ENCODE measurements around the gene MAD1L1.
"Not testable (repeated sequence)": the region's sequence is repeated elsewhere in the genome, so short reads cannot be mapped to it uniquely, and the experiment has no call there.

MAD1L1 gene

GRCh38 chr7:1831933-1832535 lies 400.7 kb downstream of the MAD1L1 start:
- DNase-seq (ENCODE audit: low spot score) = not testable (repeated sequence)

GRCh38 chr7:1831471-1831870 lies 401.3 kb downstream of the MAD1L1 start:
- not testable (repeated sequence) for DNase-seq (ENCODE audit: low spot score)

DNA sequence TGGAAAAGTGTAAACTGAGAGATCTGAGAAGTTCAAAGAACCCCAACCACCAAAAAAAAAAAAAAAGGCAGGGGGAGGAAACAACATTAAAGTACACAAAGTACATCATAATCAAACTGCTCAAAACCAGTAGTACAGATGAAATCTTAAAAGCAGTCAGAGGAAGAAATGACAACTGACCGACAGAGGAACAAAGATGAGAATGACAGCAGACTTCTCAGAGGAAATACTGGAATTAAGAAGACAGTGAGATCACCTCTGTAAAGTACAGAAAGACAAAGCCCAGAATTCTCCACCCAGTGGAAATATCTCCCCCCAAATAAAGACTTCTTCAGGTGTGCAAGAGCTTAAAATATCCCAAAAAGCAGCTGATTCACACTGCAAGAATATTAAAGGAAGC lies 403.1 kb downstream of the MAD1L1 start:
- DNase-seq (ENCODE audit: low spot score) = not testable (repeated sequence)

GRCh38 chr7:1829111-1829510 lies 403.6 kb downstream of the MAD1L1 start:
- no peak for DNase-seq (ENCODE audit: low spot score)

DNA sequence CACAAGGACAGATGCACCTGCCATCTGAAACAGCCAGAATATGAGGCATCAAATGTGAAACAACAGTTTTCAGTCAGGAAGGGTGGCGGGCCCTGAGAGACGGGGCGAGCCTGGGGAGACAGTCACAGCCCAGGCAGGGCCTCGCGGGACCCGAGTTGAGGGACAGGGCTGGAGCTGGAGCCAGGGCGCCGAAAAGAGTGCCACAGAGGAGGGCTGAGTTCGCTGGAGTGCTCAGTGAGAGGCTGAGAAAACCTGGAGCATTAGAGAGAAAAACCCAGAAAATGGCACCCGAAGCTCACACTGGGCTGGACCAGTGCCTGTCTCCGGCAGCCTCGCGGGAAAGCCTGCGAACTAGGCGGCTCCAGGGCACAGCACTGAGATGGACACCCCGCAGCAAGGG lies 404.6 kb downstream of the MAD1L1 start:
- not testable (repeated sequence) for DNase-seq (ENCODE audit: low spot score)

DNA sequence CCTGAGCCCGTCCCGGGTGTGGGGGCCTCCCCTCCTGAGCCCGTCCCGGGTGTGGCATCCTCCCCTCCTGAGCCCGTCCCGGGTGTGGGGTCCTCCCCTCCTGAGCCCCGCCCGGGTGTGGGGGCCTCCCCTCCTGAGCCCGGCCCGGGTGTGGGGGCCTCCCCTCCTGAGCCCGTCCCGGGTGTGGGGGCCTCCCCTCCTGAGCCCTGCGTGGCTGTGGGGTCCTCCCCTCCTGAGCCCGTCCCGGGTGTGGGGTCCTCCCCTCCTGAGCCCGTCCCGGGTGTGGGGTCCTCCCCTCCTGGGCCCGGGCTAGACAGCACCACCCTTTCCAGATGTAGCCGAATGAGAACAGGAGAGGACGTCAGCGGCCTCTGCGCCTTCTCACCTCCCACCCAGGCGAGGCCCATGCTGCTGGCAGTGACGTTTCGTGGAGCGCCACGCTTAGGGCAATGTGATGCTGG lies 405.2 kb downstream of the MAD1L1 start:
- not testable (repeated sequence) for DNase-seq (ENCODE audit: low spot score)

- not testable (repeated sequence) for DNase-seq (ENCODE audit: low spot score)
Observed at GRCh38 chr7:1826931-1827330, 405.8 kb downstream of the MAD1L1 start.

DNA sequence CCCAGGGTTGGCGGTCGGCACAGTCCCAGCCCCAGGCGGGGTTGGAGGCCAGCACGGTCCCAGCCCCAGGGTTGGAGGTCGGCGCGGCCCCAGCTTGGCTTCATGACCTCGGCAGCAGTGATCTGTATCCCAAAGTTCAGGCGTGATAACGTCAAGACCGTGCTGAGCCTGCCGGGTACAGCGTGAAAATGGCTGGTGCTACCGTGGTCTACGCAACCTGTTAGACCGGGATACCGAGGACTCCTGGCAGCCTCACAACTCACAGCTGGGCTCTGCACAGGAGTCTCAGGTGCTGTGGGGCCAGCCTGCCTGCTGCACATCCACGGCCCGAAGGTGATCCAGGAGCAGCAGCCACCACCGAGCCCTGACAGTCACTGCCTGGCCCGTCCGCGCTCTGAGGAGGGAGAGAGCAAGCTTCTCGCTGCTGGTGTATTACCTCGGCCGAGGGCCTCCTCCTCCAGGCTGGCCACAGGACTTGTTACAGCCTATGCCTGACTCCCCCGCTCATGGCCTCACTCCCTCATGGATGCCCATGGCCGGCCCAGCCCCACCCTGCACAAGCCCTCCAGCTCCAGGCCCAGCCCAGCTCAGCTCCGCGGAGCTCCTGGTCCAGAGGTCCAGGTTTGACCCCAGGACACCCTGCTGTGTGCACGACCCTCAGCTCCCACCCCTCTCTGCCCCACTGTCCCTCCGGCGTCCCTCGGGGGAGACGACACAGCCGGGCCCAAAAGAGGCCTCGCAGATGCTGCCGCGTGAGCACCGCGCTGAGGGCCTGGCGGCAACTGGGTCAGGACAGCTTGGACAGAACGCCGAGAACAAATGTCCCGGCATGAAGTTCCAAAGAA lies 406.6 kb downstream of the MAD1L1 start:
- no peak for DNase-seq (ENCODE audit: low spot score)

- not testable (repeated sequence) for DNase-seq (ENCODE audit: low spot score)
Observed at GRCh38 chr7:1825647-1825896, 407.2 kb downstream of the MAD1L1 start.

DNA sequence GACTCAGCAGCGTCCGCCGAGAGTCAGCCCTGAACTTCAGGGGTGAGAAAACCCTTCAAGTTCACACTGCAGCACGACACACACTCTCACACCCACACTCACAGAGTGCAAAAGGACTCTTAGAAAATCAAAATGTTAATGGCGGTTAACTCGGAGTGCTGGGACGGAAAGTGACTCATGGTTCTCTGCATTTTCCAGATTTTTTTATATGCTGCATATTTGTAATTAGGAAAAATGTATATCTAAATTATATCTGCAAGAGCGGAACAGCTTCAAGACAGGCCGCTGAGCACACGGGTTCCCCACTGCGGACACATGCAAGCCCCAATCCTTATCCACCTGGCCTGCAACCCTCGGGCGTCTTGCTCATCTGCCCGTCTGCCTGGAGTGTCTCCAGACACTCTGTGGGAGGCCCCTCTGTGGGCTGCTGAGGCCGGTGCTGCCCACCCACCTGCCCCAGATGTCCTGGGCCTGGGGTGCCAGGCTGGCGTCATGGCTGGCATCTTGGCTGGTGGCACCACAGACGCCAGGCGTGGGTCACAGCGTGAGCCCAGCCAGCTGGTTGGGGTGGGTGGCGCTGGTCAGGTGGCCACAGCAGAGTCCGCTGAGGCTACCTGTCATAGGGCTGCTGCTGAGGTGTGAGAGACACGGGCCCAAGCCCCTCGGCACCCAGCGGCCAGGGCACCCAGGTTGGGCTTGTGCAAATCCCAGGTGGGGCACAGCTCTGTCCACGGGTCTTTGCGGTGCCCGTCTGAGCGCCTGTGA lies 407.7 kb downstream of the MAD1L1 start:
- DNase-seq (ENCODE audit: low spot score) = not testable (repeated sequence)

DNA sequence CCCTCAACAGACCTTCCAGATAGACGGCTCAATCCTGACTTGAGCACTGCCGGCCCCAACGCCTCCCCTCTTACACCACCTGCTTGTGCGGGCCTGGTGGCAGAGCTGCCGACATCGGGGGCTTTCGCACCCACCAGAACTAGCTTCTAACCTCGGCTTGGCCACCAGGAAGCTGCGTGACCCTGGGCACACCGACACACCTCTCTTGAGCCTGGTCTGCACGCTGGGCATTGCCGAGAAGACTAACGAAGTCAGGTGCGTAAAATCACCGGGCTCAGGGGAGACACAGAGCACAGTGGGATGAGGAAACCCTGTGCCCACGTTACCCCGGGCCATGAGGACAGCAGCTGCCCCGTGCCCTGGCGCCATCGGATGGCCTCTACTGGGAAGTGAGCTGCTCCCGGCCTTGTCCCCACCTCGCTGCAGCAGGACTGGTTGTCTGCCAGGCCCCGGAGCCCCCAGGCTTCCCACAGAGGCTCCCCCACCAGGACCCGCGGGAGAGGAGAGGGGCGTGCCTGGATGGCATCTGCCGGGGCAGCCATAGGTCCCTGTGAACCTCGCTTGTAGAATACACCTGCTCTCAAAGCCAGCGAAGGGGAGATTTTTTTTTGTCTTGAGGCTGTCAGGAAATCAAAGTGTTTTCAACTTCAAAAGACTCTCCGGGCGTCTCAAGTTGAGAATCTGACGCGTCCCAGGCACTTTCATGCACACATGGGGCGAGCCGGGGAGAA lies 408.4 kb downstream of the MAD1L1 start:
- not testable (repeated sequence) for DNase-seq (ENCODE audit: low spot score)

DNA sequence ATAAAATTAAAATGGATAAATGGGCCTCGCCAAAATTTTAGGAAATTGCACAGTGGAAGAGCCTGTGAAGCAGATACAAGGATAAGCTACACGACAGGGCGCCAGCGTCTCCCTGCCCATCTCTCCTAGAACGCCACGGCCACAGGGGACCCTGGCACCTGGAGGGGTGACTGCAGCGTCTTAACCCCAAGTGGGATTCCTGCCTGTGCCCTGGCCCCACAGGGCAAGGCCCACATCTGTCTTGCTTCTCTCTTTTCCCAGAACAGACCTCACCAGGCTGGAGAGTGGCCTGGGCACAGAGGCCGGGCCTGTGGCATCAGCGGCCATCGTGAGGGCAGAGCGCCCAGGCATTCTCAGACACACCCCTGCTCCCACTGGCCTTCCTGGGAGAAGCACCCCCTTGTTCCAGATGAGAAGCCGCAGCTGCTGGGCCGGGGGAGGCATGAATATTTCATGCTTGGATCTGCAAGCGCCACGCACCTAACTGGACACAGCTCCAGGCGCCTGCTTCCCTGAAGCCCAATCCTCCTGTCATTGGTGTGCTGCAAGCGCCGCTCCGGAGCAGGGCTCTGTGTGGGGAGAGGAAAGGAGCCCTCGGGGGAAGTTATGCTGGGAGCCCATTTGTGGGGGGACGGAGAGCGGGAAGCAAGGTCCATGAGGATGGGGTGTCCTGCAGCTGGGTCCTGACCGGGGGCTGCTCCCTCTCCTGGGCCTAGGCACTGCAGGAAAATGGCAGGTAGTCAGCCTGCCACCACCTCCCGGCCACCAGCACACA lies 409.2 kb downstream of the MAD1L1 start:
- no peak for DNase-seq (ENCODE audit: low spot score)

- no peak for DNase-seq (ENCODE audit: low spot score)
Observed at GRCh38 chr7:1819259-1819841, 413.4 kb downstream of the MAD1L1 start.

- no peak for DNase-seq (ENCODE audit: low spot score)
Observed at GRCh38 chr7:1818575-1819258, 414.0 kb downstream of the MAD1L1 start.

- DNase-seq (ENCODE audit: low spot score) = no peak
Observed at GRCh38 chr7:1817061-1817712, 415.6 kb downstream of the MAD1L1 start.

GRCh38 chr7:1816451-1816850 lies 416.3 kb downstream of the MAD1L1 start:
- not testable (repeated sequence) for DNase-seq (ENCODE audit: low spot score)

DNA sequence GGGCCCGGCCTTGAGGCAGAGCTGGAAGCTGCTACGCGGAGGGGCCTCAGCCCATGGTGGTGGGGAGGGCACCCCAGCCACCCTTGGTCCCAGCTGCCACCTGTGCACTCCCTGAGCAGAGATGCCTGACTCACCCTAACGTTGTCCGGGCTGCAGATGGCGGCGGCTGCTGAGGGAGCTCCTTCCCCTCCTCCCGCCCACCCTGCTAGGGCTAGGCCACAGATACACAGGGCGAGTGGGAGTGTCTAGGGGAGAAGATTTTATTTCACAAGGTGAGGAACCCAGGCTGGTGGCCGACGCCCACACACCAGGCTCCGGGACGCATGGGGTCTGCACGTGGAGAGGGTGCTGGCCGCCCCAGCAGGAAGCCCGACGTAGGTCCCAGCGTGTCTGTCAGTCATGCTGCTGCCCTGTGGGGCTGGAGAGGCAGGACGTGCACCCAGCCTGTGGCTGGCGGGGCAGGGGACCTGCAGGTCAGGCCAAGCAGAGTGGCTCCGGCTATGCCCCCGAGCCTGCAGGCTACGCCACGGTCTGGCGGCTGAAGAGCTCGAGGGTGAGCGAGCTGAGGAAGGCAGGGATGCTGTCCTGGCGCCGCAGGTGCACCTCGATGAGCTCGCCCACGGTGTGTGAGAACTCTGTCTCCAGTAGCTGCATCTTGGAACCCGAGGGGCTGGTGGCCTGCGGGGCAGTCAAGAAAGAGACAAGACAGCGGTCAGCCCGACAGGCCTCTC lies 417.0 kb downstream of the MAD1L1 start:
- not testable (repeated sequence) for DNase-seq (ENCODE audit: low spot score)

GRCh38 chr7:1815051-1815481 lies 417.7 kb downstream of the MAD1L1 start:
- DNase-seq (ENCODE audit: low spot score) = no peak
